Measurements from ENCODE around the gene LSAMP.

The LSAMP gene

DNA sequence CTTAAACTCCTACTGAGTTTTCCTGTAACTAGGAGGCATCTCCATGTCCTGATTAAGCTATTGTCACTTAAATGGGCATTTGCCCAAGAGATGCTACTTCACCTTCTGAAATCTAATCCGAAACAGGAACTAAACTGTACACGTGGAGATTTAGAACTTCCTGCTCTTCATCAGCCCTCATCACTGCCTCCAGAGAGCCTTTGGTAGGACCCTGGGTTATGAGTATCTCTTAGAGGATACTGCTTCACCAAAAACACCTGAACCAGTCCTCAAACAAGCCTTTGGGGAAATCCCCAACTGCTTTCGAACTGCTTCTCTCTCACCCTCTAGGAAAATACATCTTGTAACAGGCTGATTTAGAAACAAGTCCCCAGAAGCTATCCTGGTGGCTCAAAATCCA lies 501.7 kb downstream of the LSAMP start:
- Histone ChIP-seq H3K9me3 (ENCODE audit: control insufficient read depth, insufficient read depth, low read length) (no peaks in the 10 kb centered on the region), H3K36me3 (ENCODE audit: insufficient read depth, low read length) (no peaks in the 10 kb centered on the region; the same call in 1 of the 2 replicates), H3K4me1 (ENCODE audit: insufficient read depth, low read length) (no peaks in the 10 kb centered on the region), H3K9ac (ENCODE audit: low read depth, low read length) (no peak overlapping the region)

- Histone ChIP-seq H3K9ac (ENCODE audit: low read depth, low read length) (no peak overlapping the region), H3K36me3 (ENCODE audit: insufficient read depth, low read length) (no peaks in the 10 kb centered on the region; the same call in 1 of the 2 replicates), H3K9me3 (ENCODE audit: control insufficient read depth, insufficient read depth, low read length) (no peaks in the 10 kb centered on the region), H3K4me1 (ENCODE audit: insufficient read depth, low read length) (no peaks in the 10 kb centered on the region)
Observed at GRCh38 chr3:115937054-115937453, 508.2 kb downstream of the LSAMP start.

- Histone ChIP-seq H3K4me1 (ENCODE audit: insufficient read depth, low read length) (peaks cover 7% of the 10 kb centered on the region; the same call in 1 of the 2 replicates), H3K36me3 (ENCODE audit: insufficient read depth, low read length) (no peaks in the 10 kb centered on the region), H3K9me3 (ENCODE audit: control insufficient read depth, insufficient read depth, low read length) (no peaks in the 10 kb centered on the region), H3K9ac (ENCODE audit: low read depth, low read length) (no peak overlapping the region)
Observed at GRCh38 chr3:115932807-115933206, 512.5 kb downstream of the LSAMP start.

- Histone ChIP-seq H3K9ac (ENCODE audit: low read depth, low read length) (no peak overlapping the region), H3K4me1 (ENCODE audit: insufficient read depth, low read length) (peaks cover 7% of the 10 kb centered on the region; the same call in 1 of the 2 replicates), H3K9me3 (ENCODE audit: control insufficient read depth, insufficient read depth, low read length) (no peaks in the 10 kb centered on the region), H3K36me3 (ENCODE audit: insufficient read depth, low read length) (no peaks in the 10 kb centered on the region)
Observed at GRCh38 chr3:115931581-115931980, 513.7 kb downstream of the LSAMP start.

GRCh38 chr3:115930922-115931321 lies 514.4 kb downstream of the LSAMP start:
- H3K36me3 ChIP-seq (ENCODE audit: insufficient read depth, low read length), result no peaks in the 10 kb centered on the region
- peaks cover 7% of the 10 kb centered on the region; the same call in 1 of the 2 replicates for H3K4me1 ChIP-seq (ENCODE audit: insufficient read depth, low read length)
- H3K9ac ChIP-seq (ENCODE audit: low read depth, low read length), result no peak overlapping the region
- no peaks in the 10 kb centered on the region for H3K9me3 ChIP-seq (ENCODE audit: control insufficient read depth, insufficient read depth, low read length)

GRCh38 chr3:115930168-115930567 lies 515.1 kb downstream of the LSAMP start:
- Histone ChIP-seq H3K36me3 (ENCODE audit: insufficient read depth, low read length) (no peaks in the 10 kb centered on the region), H3K4me1 (ENCODE audit: insufficient read depth, low read length) (peaks cover 7% of the 10 kb centered on the region; the same call in 1 of the 2 replicates), H3K9me3 (ENCODE audit: control insufficient read depth, insufficient read depth, low read length) (no peaks in the 10 kb centered on the region), H3K9ac (ENCODE audit: low read depth, low read length) (no peak overlapping the region)

- Histone ChIP-seq H3K9me3 (ENCODE audit: control insufficient read depth, insufficient read depth, low read length) (no peaks in the 10 kb centered on the region), H3K36me3 (ENCODE audit: insufficient read depth, low read length) (no peaks in the 10 kb centered on the region), H3K9ac (ENCODE audit: low read depth, low read length) (no peak overlapping the region), H3K4me1 (ENCODE audit: insufficient read depth, low read length) (peaks cover 7% of the 10 kb centered on the region; the same call in 1 of the 2 replicates)
Observed at GRCh38 chr3:115928376-115928775, 516.9 kb downstream of the LSAMP start.

DNA sequence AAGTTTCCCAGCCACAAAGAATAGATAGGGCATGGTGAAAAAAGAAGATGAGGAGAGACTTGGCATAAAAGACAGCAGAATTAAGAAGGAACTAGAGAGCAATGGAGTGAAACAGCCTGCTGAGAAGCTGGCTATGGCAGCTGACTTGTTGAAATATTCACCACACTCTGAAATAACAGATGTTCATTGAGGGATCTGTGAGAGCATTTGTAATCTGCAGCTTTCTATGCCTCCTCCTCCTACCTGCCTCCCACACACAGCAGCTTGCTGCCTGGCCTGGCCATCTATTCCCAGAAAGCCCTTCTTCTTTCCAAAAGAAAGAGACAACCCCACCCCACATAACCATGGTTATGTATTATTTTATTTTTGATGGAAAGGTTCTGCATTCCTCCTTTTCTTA lies 518.1 kb downstream of the LSAMP start:
- H3K4me1 ChIP-seq (ENCODE audit: insufficient read depth, low read length), result peaks cover 7% of the 10 kb centered on the region; the same call in 1 of the 2 replicates
- H3K9ac ChIP-seq (ENCODE audit: low read depth, low read length), result no peak overlapping the region
- no peaks in the 10 kb centered on the region for H3K36me3 ChIP-seq (ENCODE audit: insufficient read depth, low read length)
- H3K9me3 ChIP-seq (ENCODE audit: control insufficient read depth, insufficient read depth, low read length), result no peaks in the 10 kb centered on the region

DNA sequence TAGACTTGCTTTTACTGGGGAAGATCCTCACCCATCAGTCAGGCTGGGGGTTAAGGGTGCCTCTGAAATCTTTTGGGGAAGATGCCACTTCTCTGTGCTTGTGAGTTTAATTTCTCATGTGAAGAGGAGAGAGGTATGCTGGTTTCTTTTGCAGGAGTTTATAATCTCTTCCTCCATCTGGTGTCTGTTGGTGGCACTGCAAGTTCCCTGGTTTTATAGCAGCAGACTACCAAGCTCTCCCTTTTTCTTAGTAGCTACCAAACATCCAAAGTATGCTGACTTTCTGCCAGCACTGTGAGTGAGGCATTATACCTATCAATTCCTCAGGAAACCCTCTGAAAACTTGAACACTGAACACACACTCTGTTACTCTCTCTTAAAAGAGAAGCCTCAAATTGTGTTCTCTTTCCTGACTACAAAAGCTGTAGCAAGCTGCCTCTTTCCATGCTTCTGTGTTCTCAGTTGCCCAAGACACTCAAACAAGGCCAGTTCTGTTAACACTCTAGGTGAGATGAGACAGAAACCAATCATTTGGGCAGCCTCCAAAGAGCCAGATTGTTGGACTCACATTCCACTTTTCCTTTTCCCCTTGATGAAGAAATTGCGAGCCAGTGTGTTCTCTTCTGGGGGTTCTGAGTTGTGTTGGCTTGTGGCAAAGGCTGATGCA lies 522.5 kb downstream of the LSAMP start:
- Histone ChIP-seq H3K4me1 (ENCODE audit: insufficient read depth, low read length) (no peaks in the 10 kb centered on the region), H3K36me3 (ENCODE audit: insufficient read depth, low read length) (no peaks in the 10 kb centered on the region), H3K9me3 (ENCODE audit: control insufficient read depth, insufficient read depth, low read length) (no peaks in the 10 kb centered on the region), H3K9ac (ENCODE audit: low read depth, low read length) (no peak overlapping the region)

- no peaks in the 10 kb centered on the region for H3K36me3 ChIP-seq (ENCODE audit: insufficient read depth, low read length)
- H3K9me3 ChIP-seq (ENCODE audit: control insufficient read depth, insufficient read depth, low read length), result no peaks in the 10 kb centered on the region
- H3K9ac ChIP-seq (ENCODE audit: low read depth, low read length), result no peak overlapping the region
- no peaks in the 10 kb centered on the region for H3K4me1 ChIP-seq (ENCODE audit: insufficient read depth, low read length)
Observed at GRCh38 chr3:115921711-115922110, 523.6 kb downstream of the LSAMP start.

GRCh38 chr3:115918900-115919299 lies 526.4 kb downstream of the LSAMP start:
- no peaks in the 10 kb centered on the region for H3K4me1 ChIP-seq (ENCODE audit: insufficient read depth, low read length)
- no peak overlapping the region for H3K9ac ChIP-seq (ENCODE audit: low read depth, low read length)
- H3K9me3 ChIP-seq (ENCODE audit: control insufficient read depth, insufficient read depth, low read length), result no peaks in the 10 kb centered on the region
- no peaks in the 10 kb centered on the region for H3K36me3 ChIP-seq (ENCODE audit: insufficient read depth, low read length)

- Histone ChIP-seq H3K4me1 (ENCODE audit: insufficient read depth, low read length) (no peaks in the 10 kb centered on the region), H3K9ac (ENCODE audit: low read depth, low read length) (no peak overlapping the region), H3K36me3 (ENCODE audit: insufficient read depth, low read length) (no peaks in the 10 kb centered on the region), H3K9me3 (ENCODE audit: control insufficient read depth, insufficient read depth, low read length) (no peaks in the 10 kb centered on the region)
Observed at GRCh38 chr3:115916866-115917265, 528.4 kb downstream of the LSAMP start.

DNA sequence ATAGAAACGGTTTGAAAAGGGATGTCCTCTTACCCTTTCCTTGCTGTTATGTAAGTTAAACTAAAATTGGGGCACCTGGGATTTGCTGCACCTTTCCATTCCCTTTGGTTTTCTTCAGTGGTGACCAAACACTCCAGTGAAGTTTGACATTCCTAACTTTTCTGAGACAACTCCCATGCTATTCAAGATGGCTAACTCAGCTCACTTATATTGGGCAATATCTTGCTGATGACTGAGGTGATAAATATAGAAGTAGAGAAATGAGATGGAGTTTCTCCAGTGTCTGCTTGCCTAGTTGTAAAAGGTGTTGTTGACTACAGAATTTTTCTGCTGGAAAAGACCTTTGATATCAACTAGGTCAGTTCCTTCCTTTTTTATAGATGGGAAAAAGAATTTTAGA lies 530.2 kb downstream of the LSAMP start:
- Histone ChIP-seq H3K4me1 (ENCODE audit: insufficient read depth, low read length) (no peaks in the 10 kb centered on the region), H3K9me3 (ENCODE audit: control insufficient read depth, insufficient read depth, low read length) (no peaks in the 10 kb centered on the region), H3K36me3 (ENCODE audit: insufficient read depth, low read length) (no peaks in the 10 kb centered on the region), H3K9ac (ENCODE audit: low read depth, low read length) (no peak overlapping the region)

GRCh38 chr3:115913069-115913686 lies 532.1 kb downstream of the LSAMP start:
- Histone ChIP-seq H3K9ac (ENCODE audit: low read depth, low read length) (no peak overlapping the region), H3K36me3 (ENCODE audit: insufficient read depth, low read length) (no peaks in the 10 kb centered on the region), H3K4me1 (ENCODE audit: insufficient read depth, low read length) (no peaks in the 10 kb centered on the region), H3K9me3 (ENCODE audit: control insufficient read depth, insufficient read depth, low read length) (no peaks in the 10 kb centered on the region)

DNA sequence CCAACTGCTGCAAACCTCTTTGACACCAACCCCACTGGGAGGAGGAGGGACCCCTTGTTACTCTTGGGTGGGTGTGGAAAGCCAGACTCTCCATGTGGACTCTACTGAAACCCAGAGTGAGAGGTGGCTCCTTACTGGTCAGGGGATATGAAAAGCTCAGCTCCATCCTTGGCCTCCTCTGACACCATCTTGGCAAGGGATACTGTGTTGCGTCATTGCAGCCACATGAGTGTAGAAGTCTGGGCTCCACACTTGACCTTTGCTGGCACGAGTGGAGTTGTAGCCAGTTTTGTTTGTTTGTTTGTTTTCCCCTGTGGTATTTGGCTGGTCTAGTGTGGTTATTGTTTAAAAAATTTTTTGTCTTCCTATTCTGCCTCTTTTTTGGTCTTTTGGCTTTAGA lies 532.9 kb downstream of the LSAMP start:
- Histone ChIP-seq H3K9me3 (ENCODE audit: control insufficient read depth, insufficient read depth, low read length) (no peaks in the 10 kb centered on the region), H3K9ac (ENCODE audit: low read depth, low read length) (no peak overlapping the region), H3K4me1 (ENCODE audit: insufficient read depth, low read length) (no peaks in the 10 kb centered on the region), H3K36me3 (ENCODE audit: insufficient read depth, low read length) (no peaks in the 10 kb centered on the region)

Measured in ES-I3 (cell line).